Measurements from ENCODE around the gene ASPSCR1. TPM values are rescaled to one million over a fixed set of nuclear protein-coding genes. Genes with fewer than 3 reads are reported as not detected.

The ASPSCR1 gene
- total and polyA plus RNA-seq, 2 of the 13 experiments (the other 11 are each of a cell fraction or from before 2014, with no cell fraction given), result 274 to 314 TPM

DNA sequence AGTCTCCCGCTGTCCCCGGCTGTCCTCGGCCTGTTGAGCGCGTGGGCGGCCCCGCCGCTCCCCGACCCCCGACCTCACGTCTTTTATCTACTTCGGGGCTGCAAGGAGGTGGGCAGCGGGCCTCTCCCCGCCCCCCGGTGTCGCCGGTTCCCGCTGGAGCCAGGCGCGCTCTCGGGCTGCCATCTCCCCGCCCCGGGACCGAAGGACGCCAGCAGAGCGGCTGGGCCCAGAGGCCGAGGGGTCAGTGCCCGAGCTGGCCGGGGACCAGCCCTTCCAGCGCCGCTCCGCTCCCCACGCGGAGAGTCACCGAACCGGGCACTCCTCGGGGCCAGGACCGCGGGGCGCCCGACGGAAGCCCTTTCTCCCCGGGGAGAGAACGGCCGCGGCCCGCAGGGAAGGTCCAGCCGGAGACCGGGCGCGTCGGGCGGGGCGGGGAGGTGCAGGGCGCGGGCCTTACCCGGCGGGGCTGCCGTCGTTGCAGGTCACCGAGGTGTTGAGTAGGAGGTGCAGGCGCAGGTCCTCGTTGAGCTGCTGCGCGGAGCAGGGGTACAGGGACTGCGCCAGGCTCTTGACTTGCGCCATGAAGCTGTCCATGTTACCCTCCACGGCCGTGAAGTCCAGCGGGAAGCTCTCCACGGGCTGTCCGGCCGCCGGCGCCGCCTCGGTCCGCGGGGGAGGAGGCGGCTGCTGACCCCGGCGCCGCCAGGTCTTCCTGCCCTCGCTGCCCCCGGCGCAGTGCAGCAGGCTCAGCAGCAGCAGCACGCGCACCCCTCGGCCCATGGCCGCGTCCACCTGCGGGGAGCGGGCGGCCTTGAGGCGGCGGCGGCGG lies 17.1 kb upstream of the ASPSCR1 start (continued):
- TF ChIP-seq ZBTB40 (IDR thresholded peaks at IDR 0.05) (no peak), ZBTB40 (CRISPR knock-in tag; IDR thresholded peaks at IDR 0.05) (peak; percentile 70; the same call in 1 of the 2 replicates), ZNF891 (CRISPR knock-in tag; IDR thresholded peaks at IDR 0.05) (peak; percentile 61; the same call in 1 of the 2 replicates), EP300 (IDR thresholded peaks at IDR 0.05; ENCODE audit: low read depth in 2 of 2, low read length in 2 of 2) (no peak), EP300 (CRISPR knock-in tag; IDR thresholded peaks at IDR 0.05; ENCODE audit: borderline replicate concordance) (no peak), ZNF230 (CRISPR knock-in tag; IDR thresholded peaks at IDR 0.05) (0 out of 2 replicates have a peak, but pooled peaks have one; percentile 41), ZC3H4 (CRISPR knock-in tag; IDR thresholded peaks at IDR 0.05; ENCODE audit: borderline replicate concordance) (0 out of 2 replicates have a peak, but pooled peaks have one; percentile 30), ZNF337 (CRISPR knock-in tag; IDR thresholded peaks at IDR 0.05; ENCODE audit: borderline replicate concordance, low read depth) (0 out of 2 replicates have a peak, but pooled peaks have one; percentile 41), ZNF484 (CRISPR knock-in tag; IDR thresholded peaks at IDR 0.05; ENCODE audit: borderline replicate concordance, low read depth) (no peak), SAFB2 (CRISPR knock-in tag; IDR thresholded peaks at IDR 0.05; ENCODE audit: borderline replicate concordance, low read depth) (0 out of 2 replicates have a peak, but pooled peaks have one; percentile 38), REL (CRISPR knock-in tag; conservative IDR thresholded peaks at IDR 0.05) (peak; percentile 67; the same call in 1 of the 2 replicates), EEA1 (CRISPR knock-in tag; IDR thresholded peaks at IDR 0.05; ENCODE audit: borderline replicate concordance) (no peak), SKI (IDR thresholded peaks at IDR 0.05; ENCODE audit: partially characterized antibody) (no peak), GABPB1 (CRISPR knock-in tag; IDR thresholded peaks at IDR 0.05) (peak; percentile 40; the same call in 1 of the 2 replicates), KAT7 (CRISPR knock-in tag; IDR thresholded peaks at IDR 0.05; ENCODE audit: borderline replicate concordance) (peak; percentile 45; the same call in 1 of the 2 replicates), HCFC1 (IDR thresholded peaks at IDR 0.05; ENCODE audit: low read depth, low read length) (no peak)
- TF ChIP-seq, protein P1, sequence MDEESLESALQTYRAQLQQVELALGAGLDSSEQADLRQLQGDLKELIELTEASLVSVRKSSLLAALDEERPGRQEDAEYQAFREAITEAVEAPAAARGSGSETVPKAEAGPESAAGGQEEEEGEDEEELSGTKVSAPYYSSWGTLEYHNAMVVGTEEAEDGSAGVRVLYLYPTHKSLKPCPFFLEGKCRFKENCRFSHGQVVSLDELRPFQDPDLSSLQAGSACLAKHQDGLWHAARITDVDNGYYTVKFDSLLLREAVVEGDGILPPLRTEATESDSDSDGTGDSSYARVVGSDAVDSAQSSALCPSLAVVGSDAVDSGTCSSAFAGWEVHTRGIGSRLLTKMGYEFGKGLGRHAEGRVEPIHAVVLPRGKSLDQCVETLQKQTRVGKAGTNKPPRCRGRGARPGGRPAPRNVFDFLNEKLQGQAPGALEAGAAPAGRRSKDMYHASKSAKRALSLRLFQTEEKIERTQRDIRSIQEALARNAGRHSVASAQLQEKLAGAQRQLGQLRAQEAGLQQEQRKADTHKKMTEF (CRISPR knock-in tag; IDR thresholded peaks at IDR 0.05), result peak; percentile 8; the same call in 1 of the 2 replicates
